LHCN-M2 (cell line): ENCODE data around the gene BRAF. TPM values are rescaled to one million over a fixed set of nuclear protein-coding genes. Genes with fewer than 3 reads are reported as not detected.

ENCODE experiments used
- total RNA-seq: library from RNA; depleted of rRNA; stranded (reverse); fragments of >200 nt; gene quantifications from 2 replicates; pipeline ENCODE4 v1.2.3, GENCODE V29; 2014; rRNA removed

The BRAF gene
- total RNA-seq, 1 experiment from 2014 or later = 13.9 TPM

Other genes starting within 250 kb of the BRAF start
- 488 and 554 TPM in 2 replicates for gene NDUFB2, start 228.2 kb downstream of the BRAF start, total RNA-seq
- 36.1 and 42.9 TPM in 2 replicates for gene MRPS33, start 90.0 kb upstream of the BRAF start, total RNA-seq
- 0.34 and 0.45 TPM in 2 replicates for gene TMEM178B, start 149.1 kb upstream of the BRAF start, total RNA-seq